HG02798 (cell line): ENCODE results near the gene ARFIP2.

Source experiments
- ATAC-seq: cut with Tn5 transposase; IDR thresholded peaks from one replicate; pipeline ENCODE4 v1.9.1; 2021; ENCODE audit warnings: mild to moderate bottlenecking; ENCODE audit not compliant: unreplicated experiment, poor library complexity

The ARFIP2 gene

GRCh38 chr11:6448574-6448973, 32.6 kb downstream of the ARFIP2 start:
- no peak for ATAC-seq

GRCh38 chr11:6443269-6444003, 37.7 kb downstream of the ARFIP2 start:
- ATAC-seq: peak; percentile 84

- no peak for ATAC-seq
These were observed 38.7 kb downstream of the ARFIP2 start for GRCh38 chr11:6442441-6442840.

GRCh38 chr11:6440906-6441358, 40.2 kb downstream of the ARFIP2 start, which contains the start of gene HPX:
TSS of gene HPX (minus strand) at chr11:6440987. CDS start at chr11:6440963, 24 bp downstream.
- ATAC-seq: no peak

GRCh38 chr11:6438979-6439571, 42.1 kb downstream of the ARFIP2 start:
- no peak for ATAC-seq

- ATAC-seq: no peak
These were observed 43.1 kb downstream of the ARFIP2 start for GRCh38 chr11:6437993-6438392.

- no peak for ATAC-seq
These were observed 43.7 kb downstream of the ARFIP2 start for GRCh38 chr11:6437423-6437822.

GRCh38 chr11:6433998-6434660, 47.0 kb downstream of the ARFIP2 start:
- peak; percentile 39 for ATAC-seq

- ATAC-seq: no peak
These were observed 49.3 kb downstream of the ARFIP2 start for GRCh38 chr11:6431861-6432260.

- ATAC-seq: no peak
These were observed 53.6 kb downstream of the ARFIP2 start for GRCh38 chr11:6427516-6427915.
